ENCODE data around the gene CACNA1D.
A peak's percentile ranks its signal among the peaks of the same experiment; 100 is the strongest.

The CACNA1D gene

GRCh38 chr3:53531749-53532148 lies 37.3 kb downstream of the CACNA1D start:
- TF ChIP-seq GATA2 (IDR thresholded peaks at IDR 0.05; ENCODE audit: low read depth, low read length) (no peak), GATA3 (IDR thresholded peaks at IDR 0.05; ENCODE audit: low read depth, low read length) (no peak)

DNA sequence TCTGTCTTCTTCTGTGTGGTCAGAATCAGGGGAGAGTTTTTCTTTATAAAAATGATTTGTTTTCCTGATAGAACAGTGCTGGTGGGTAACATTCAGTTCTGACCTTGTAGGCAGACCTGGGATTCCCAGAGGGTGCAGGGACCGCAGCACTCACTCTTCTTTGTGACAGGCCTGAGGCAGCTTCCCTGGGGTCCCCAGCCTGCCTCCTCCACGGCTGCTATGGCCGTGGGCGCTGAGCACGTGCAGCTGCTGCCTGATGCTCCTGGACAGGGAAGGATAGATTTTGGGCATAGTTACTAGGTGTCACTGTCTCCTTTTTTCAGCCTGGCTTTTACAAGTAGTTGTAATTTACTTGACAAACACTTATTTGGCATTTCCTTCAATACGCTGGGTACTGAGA lies 39.1 kb downstream of the CACNA1D start:
- TF ChIP-seq GATA3 (IDR thresholded peaks at IDR 0.05; ENCODE audit: low read depth, low read length) (no peak), GATA2 (IDR thresholded peaks at IDR 0.05; ENCODE audit: low read depth, low read length) (no peak)

- no peak for TF ChIP-seq GATA3 (IDR thresholded peaks at IDR 0.05; ENCODE audit: low read depth, low read length)
- TF ChIP-seq GATA2 (IDR thresholded peaks at IDR 0.05; ENCODE audit: low read depth, low read length) = peak; percentile 68
These were observed 39.8 kb downstream of the CACNA1D start for GRCh38 chr3:53534216-53534615.

DNA sequence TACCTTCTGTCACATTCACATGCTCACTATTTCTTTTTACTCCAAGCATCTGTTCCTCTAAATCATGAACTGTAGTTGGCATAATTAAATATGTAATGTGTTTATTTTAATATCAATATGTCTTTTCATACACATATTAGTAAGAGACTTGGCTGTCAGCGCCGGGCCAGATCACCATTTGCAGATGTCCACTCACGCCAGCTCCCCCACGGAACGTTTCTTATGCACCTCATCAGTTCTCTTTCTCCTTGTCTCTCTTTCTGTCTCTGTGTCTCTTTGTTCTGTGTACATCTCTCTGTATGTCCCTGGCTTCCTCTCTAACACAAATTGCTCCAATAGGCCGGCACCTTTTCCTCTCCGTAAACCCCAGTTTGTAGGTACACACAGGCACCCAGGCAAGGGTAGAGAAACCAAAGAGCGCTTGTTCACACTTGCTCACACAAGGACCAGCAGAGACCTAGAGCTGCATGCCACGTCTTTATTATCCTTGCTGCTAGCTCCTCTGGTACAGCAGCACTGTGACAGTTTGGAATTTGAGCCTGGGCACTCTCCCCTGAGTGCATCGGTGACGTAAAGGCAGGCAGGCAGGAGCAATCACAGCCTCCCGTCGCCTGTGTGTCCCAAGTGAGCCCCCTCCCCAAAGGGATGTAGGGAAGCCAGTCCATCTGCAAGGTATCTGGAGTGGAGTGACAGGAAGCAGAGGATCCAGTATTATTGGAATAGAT lies 40.4 kb downstream of the CACNA1D start:
- TF ChIP-seq GATA2 (IDR thresholded peaks at IDR 0.05; ENCODE audit: low read depth, low read length) (no peak), GATA3 (IDR thresholded peaks at IDR 0.05; ENCODE audit: low read depth, low read length) (no peak)

DNA sequence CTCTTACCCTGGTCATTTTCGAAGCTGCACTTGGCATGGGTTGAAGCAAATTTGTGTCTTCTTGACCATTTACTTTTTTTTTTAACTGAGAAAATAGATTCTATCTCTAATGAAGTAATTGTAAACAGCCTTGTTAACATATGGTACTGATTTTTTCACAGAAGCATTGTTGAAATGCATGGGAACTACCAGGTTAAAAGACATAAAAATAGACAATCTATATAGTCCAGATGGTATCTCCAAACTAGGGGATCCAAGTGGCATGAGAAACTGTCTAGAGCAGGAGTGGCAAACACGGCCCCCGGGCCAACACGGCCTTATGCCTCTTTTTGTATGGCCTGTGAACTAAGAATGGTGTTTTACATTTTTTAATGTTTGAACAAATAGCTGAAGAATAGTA lies 41.9 kb downstream of the CACNA1D start:
- TF ChIP-seq GATA3 (IDR thresholded peaks at IDR 0.05; ENCODE audit: low read depth, low read length) (peak; percentile 72; the same call in 1 of the 2 replicates), GATA2 (IDR thresholded peaks at IDR 0.05; ENCODE audit: low read depth, low read length) (peak; percentile 64)

DNA sequence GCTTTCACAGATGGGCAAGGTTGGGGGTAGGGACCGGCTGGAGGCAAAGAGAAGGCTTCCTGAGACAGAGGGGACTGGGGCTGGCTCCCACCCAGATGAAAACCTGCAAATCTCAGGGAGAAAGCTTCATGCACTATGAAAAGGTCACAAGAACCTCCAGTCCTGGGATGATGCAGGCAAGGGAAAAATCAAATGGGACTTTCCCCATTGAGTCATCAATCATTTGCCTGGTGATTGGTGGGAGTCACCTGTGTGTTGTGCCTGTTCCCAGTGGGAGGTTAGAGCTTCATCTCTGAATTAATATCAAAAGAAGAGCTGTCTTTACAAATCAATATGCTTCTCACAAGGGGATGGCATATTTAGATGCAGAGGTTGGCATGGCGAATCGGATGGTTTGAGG lies 49.9 kb downstream of the CACNA1D start:
- TF ChIP-seq GATA3 (IDR thresholded peaks at IDR 0.05; ENCODE audit: low read depth, low read length) (no peak), GATA2 (IDR thresholded peaks at IDR 0.05; ENCODE audit: low read depth, low read length) (no peak)

DNA sequence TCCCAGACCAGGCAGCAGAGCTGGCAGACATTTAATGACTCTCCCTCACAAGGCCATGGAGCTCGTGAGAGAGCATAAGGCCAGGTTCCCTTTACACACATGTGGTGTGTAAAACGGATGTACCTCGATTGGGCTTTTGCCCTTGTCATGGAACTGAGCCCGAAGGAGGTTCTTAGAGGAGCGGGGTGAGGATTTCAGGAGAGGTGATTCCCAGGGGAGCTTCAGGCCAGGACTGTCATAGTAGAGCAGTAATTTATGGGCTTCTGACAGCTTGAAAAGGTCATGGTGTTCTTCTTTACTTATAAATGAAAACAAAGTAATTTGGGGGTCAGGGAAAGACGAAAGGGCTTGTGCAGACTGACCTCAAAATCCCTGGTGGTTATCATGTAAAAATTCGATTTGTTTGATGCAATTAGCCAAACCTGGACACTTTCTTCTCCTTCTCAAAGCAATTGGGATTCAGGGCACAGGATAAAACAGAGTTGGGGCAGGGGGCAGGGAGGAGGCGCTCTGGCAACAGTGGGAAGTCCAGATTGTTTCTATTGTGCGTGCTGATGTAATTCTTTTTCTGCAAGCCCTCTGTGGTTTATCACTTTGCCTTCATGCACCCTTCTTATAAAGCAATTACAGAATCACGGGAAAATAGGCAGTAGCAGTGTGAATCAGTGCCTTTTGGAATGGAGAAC lies 51.0 kb downstream of the CACNA1D start:
- TF ChIP-seq GATA3 (IDR thresholded peaks at IDR 0.05; ENCODE audit: low read depth, low read length) = no peak
- no peak for TF ChIP-seq GATA2 (IDR thresholded peaks at IDR 0.05; ENCODE audit: low read depth, low read length)

DNA sequence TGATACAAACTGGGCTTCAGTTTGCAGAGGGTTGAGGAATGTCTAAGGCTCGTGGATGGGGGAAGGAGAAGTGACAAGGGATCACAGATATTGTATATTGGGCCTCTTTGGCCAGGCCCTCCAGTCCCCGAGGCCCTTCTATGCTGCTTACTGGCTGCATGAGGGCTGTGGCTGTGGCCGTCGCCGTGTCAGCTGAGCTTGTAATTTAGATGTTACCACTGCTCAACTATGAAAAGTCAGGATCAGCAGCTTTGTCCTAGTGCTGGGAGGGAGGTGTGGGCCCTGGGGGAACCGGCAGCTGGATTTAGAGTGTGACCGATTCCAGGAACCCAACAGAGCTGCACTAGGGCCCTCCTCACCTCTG lies 51.6 kb downstream of the CACNA1D start:
- no peak for TF ChIP-seq GATA3 (IDR thresholded peaks at IDR 0.05; ENCODE audit: low read depth, low read length)

DNA sequence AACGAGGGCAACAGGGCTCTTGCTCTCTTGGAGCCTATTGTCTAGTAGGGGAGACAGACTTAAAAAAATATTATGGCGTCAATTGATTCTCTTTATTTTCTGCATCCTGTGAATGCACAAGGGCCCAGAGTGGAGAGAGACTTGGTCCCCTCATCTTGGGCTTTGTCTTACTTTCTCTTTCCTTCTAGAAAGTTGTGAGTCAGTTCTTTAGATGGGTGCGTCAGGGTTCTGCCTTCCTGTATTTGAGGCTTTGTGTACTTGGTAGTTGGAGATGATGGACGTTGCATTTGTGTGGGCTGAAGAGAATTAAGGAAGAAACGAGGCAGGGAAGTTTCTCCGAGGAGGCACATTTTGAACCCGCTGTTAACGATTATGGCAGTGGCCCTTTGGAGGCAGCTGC lies 52.9 kb downstream of the CACNA1D start:
- no peak for TF ChIP-seq GATA3 (IDR thresholded peaks at IDR 0.05; ENCODE audit: low read depth, low read length)
- no peak for TF ChIP-seq GATA2 (IDR thresholded peaks at IDR 0.05; ENCODE audit: low read depth, low read length)

DNA sequence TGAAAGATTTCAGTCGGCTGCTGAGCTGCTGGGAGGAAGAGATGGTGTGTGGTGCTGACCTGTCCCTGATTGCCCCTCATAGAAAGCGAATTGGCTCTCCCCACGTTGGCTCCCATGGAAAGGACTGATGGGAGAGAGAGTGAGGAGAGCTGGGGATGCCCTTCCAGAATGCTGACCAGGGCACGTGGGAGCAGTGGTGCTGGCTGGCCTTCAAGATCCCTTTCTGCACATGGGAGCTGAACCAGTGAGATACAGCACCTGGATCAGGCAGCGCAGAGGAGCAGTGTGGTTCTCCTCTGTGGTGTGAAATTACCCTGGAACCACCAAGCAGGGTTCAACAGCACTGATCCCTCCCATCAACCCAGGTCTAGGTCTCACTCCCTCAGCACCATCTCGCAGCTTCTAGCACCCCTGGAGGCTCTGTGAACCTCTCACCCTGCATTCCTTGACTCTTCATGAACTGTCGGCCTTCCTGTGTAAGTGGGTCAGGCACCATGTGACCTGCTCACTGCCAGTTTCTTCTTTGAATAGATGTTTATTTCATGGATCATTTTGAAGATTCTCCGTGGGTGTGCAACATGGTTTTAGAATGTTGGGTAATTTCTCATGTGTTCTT lies 55.7 kb downstream of the CACNA1D start:
- TF ChIP-seq GATA3 (IDR thresholded peaks at IDR 0.05; ENCODE audit: low read depth, low read length) (no peak), GATA2 (IDR thresholded peaks at IDR 0.05; ENCODE audit: low read depth, low read length) (no peak)

DNA sequence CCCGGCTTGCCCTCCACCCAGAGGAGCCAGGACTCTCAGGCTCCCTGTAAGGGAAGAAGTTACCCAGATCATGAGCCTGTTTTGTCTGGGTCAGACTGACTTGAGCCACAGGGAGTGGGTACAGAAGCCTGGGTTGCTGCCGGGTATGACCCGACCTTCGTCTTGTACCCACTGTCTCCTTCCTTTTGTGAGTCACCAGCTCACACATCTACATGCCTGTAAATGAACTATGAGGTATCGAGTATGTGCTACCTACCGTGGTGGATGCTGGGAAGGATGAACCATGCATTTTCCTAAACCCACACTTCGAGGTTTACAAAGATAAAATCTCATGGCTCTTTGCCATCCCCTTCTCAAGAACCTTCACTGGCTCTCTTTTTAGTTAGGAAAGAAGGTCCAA lies 56.9 kb downstream of the CACNA1D start:
- TF ChIP-seq GATA3 (IDR thresholded peaks at IDR 0.05; ENCODE audit: low read depth, low read length) (no peak), GATA2 (IDR thresholded peaks at IDR 0.05; ENCODE audit: low read depth, low read length) (no peak)

DNA sequence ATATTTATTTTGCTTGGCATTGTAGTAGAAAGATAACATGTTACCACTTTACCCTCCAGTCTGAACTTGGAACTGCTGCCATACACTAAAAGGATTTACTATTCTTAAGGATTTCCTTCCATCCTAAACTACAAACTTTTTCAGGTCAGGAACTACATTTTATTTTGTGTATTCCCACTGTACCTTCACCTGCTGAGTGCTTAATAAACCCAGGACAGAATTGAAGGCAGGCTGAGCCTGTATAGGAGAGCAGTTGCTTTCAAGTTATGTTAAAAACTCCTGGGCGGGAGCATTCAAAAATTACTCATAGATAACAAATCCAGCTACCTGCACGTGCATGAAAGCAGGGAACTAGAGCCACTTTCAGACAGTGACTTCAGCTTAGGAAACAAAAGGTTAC lies 58.3 kb downstream of the CACNA1D start:
- TF ChIP-seq GATA3 (IDR thresholded peaks at IDR 0.05; ENCODE audit: low read depth, low read length) (no peak), GATA2 (IDR thresholded peaks at IDR 0.05; ENCODE audit: low read depth, low read length) (no peak)

- TF ChIP-seq GATA2 (IDR thresholded peaks at IDR 0.05; ENCODE audit: low read depth, low read length) (no peak), GATA3 (IDR thresholded peaks at IDR 0.05; ENCODE audit: low read depth, low read length) (no peak)
These were observed 58.8 kb downstream of the CACNA1D start for GRCh38 chr3:53553200-53553599.

GRCh38 chr3:53554559-53555067 lies 60.2 kb downstream of the CACNA1D start:
- TF ChIP-seq GATA3 (IDR thresholded peaks at IDR 0.05; ENCODE audit: low read depth, low read length) = no peak
- TF ChIP-seq GATA2 (IDR thresholded peaks at IDR 0.05; ENCODE audit: low read depth, low read length) = no peak

Data from SH-SY5Y (cell line).